Measurements from ENCODE around the gene EIPR1.

- no peak for TF ChIP-seq CTCF (IDR thresholded peaks at IDR 0.05)
- TF ChIP-seq POLR2A (IDR thresholded peaks at IDR 0.05), result no peak
Observed at GRCh38 chr2:3299130-3299529, 78.5 kb downstream of the EIPR1 start.
